HG03135 (cell line): ENCODE results near the gene LSM3.

ENCODE experiments used
- ATAC-seq: cut with Tn5 transposase; IDR thresholded peaks from one replicate; pipeline ENCODE4 v1.9.1; 2021; ENCODE audit warnings: mild to moderate bottlenecking, moderate library complexity; ENCODE audit not compliant: unreplicated experiment

LSM3 gene

GRCh38 chr3:14156843-14157561 is 21.6 kb upstream of the LSM3 start:
- ATAC-seq, result no peak

DNA sequence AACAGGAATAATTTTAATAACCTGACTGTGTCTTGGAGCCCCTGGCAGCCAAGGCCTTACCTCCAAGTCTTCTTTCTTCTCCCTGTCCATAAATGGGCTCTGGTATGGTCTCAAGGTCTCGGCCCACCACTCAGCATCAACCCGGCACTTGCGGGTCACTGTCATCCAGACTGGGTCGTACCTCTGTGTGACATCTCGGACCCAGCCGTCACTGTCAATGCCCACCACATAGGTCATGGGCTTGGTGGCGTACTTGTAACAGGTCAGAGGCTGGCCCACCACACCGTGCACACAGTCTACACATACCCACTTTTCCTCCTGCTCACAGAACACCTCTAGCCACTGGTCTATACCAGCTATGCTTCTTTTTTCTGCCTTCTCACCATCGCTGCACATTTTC is 20.7 kb upstream of the LSM3 start:
- no peak for ATAC-seq

GRCh38 chr3:14158370-14158769 is 20.2 kb upstream of the LSM3 start:
- ATAC-seq, result no peak

GRCh38 chr3:14159426-14159825 is 19.2 kb upstream of the LSM3 start:
- no peak for ATAC-seq

- ATAC-seq, result no peak
Observed at GRCh38 chr3:14161282-14161681, 17.3 kb upstream of the LSM3 start.

DNA sequence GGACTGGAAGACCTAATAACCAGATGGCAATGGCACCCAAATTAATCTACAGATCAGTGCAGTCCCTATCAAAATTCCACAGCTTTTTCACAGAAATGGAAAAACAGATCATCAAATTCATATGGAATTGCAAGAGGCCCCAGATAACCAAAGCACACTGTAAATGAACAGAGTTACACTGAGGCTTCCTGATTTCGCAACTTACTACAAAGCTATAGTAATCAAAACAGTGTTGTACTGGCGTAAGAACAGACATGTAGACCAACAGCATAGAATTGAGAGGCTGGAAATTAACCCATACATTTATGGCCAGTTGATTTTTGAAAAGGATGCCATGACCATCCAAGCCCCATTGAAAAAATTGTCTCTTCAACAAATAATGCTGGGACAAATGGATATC is 16.4 kb upstream of the LSM3 start:
- ATAC-seq, result no peak

- no peak for ATAC-seq
Observed at GRCh38 chr3:14166877-14167603, 11.6 kb upstream of the LSM3 start.

DNA sequence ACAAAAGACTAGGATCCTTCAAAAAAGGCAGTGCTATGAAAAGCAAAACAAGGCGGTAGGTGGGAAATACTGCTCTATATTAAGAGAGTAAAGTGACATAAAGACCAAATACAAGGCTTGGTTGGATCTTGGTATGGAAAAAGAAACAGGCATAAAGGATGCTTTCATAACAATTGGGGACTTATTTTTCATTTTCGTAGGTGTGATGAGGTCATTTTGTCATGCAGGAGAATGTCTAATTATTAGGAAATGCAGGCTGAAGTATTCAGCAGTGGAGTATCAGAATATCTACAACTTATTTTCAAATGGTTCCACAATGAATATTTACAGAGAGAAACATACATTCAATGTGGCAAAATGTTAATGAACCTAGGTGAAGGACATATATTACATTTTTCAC is 9.2 kb upstream of the LSM3 start:
- no peak for ATAC-seq

DNA sequence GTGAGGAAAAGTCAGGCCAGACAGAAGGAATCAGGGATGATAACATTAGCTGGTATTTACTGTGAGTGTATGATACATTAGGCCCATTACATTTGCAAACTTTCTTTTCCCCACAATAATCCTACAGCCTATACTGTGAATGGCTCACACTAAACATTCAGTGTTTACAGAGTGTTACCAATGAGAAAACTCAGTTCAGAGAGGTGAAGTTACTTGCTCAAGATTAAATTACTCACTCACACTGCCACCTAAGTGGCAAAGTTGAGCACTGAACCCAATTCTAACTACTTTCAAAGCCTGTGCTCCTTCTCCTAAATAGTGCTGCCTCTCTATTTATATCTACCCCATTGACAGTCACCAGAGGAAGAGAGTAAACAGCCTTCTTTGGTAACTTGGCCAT is 8.7 kb upstream of the LSM3 start:
- ATAC-seq, result no peak

GRCh38 chr3:14170531-14171159 is 8.0 kb upstream of the LSM3 start:
- no peak for ATAC-seq

- no peak for ATAC-seq
Observed at GRCh38 chr3:14172496-14172895, 6.1 kb upstream of the LSM3 start.

DNA sequence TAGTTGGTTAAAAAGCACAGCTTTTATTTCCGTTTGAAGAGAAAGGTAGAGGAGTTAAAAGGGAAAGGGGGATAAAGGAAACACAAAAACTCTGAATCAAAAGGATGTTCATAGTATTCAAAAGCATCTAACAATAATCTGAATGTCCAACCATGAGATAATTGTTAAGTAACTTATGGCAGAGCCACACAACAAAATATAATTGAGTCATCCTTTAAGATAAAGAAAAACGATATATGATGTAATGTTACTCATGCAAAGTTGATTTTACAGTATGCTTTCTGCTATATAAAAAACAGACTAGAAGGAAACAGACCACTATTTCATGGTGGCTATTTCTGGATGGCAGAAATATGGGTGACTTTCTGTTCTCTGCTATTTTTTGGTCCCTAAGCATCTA is 4.1 kb upstream of the LSM3 start:
- no peak for ATAC-seq

DNA sequence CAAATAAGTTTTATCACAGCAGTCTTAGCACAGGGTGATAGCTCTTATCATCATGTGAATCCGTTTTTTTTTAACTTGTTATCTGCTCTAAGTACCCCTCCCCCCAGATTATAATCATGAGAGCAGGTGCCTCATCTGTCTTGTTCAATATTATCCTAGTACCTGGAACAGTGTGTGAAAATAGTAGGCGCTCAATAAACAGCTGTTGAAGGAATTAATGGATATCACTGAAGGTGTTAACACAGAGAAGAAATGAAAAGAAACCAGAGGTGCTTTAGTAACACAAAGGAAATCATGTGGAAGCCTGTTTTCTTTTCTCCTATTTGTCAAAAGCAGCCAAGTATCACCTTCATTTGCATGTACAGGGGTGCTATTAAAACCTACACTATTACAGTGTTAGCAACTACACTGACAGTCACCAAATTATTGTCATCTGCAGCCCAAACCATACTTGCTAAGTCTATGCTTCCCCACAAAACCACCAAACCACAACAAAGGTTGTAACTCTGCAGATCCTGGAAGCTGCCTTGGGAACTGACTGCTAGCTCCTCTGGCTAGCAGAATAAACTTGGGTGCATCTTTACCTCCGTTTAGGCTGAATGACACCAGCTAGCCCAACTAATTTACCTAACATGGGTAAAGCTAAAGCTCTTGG is 3.1 kb upstream of the LSM3 start:
- ATAC-seq, result no peak

DNA sequence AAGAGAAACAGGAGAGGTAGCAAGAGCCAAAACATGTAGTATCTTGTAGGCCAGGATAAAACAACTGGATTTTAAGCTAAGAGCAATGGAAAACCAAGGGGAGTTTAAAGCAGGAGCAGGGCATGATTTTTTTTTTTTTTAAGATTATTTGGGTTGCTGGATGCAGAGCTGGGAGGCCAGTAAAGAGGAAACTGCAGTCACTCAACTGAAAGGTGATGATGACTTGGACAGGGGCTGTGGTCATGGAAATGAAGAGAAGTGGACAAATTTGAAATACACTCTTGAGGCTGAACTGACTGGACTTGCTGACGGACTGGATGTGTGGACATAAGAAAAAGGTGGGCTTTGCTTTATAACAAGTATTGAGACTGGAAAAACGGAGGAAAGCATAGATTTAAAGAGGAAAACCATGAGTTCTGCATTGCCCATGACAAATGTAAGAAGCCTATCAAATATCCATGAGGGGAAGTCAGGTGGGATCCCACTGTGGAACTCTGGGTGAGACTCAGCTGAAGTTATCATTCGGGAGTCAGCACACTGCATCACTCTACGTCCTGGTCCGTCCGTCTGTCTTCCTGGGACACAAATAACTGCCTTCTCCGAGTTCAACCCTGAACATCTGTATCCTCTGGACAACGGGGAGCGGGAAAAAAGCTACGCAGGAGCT is 904 bp upstream of the LSM3 start:
- peak; percentile 6 for ATAC-seq

- no peak for ATAC-seq
Observed at GRCh38 chr3:14179114-14179465, 473 bp downstream of the LSM3 start.

GRCh38 chr3:14179795-14180194 is 1.2 kb downstream of the LSM3 start:
- ATAC-seq, result no peak

- ATAC-seq, result no peak
Observed at GRCh38 chr3:14181253-14181652, 2.6 kb downstream of the LSM3 start.

GRCh38 chr3:14183015-14183577 is 4.5 kb downstream of the LSM3 start:
- no peak for ATAC-seq

- ATAC-seq, result no peak
Observed at GRCh38 chr3:14186854-14187458, 8.3 kb downstream of the LSM3 start.

DNA sequence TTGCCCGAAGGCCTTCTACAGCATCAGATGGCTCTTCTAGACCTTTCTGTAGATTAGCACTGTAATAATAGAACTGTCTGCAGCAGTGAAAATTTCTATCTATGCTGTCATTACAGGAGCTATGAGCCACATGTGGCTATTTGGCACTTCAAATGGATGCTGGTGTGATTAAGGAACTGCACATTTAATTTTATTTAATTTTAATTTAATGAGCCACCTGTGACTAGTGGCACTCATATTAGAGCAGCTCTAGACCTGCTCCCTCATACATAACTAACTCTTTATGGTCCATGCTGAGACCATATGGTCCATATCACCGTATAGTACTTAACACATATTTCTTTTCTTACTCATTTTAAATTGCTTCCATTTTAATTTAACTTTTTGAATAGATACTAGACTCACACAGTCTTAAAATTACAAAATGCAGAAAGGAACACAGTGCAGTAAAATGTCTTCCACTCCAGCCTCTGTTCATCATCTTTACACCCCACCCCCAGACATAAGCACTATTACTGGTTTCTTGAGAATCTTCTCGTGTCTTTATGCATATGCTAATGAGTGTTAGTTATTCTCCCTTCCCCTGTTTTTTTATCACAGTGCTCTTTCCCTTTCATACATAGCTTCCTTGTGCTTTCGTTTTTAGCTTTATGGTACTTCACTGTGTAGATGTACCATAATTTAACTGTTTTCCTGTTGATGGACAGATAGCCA is 9.6 kb downstream of the LSM3 start:
- ATAC-seq, result no peak
